Measurements from ENCODE around the gene KISS1. TPM values are rescaled to one million over a fixed set of nuclear protein-coding genes. Genes with fewer than 3 reads are reported as not detected.

The KISS1 gene
- total RNA-seq, 2 donors from 2014 or later = not detected

- H3K4me1 ChIP-seq = peaks cover 12% of the 10 kb centered on the region
- 93 to 94% methylated on average over 2 of the region's 2 CpGs for WGBS, 2 donors
- TF ChIP-seq POLR2A (IDR thresholded peaks at IDR 0.05) = no peak
- TF ChIP-seq CTCF (IDR thresholded peaks at IDR 0.05) = no peak
- H3K9me3 ChIP-seq = no peaks in the 10 kb centered on the region
- peaks cover 0 to 6% of the 10 kb centered on the region in 2 donors for H3K36me3 ChIP-seq (replicated peaks in 1 of 2; ENCODE audit: insufficient read depth in 1 of 2, low read depth in 2 of 2)
- intact Hi-C loops (cut with DNase I) = no loop called here
- ATAC-seq (no peak), DNase-seq (no peak)
- H3K4me3 ChIP-seq = no peak overlapping the region
- H3K27ac ChIP-seq = no peak overlapping the region
- no peaks in the 10 kb centered on the region for H3K27me3 ChIP-seq
Measured at GRCh38 chr1:204227351-204227750, 31.1 kb upstream of the KISS1 start.

- no peaks in the 10 kb centered on the region for H3K9me3 ChIP-seq
- H3K4me1 ChIP-seq = peaks cover 12% of the 10 kb centered on the region
- H3K27me3 ChIP-seq = no peaks in the 10 kb centered on the region
- intact Hi-C loops (cut with DNase I) = no loop called here
- peak in 1 of 4 donors; percentile 20 for DNase-seq
- 74 to 90% methylated on average over 14 to 16 of the region's 16 CpGs for WGBS, 2 donors
- TF ChIP-seq POLR2A (IDR thresholded peaks at IDR 0.05) = no peak
- TF ChIP-seq CTCF (IDR thresholded peaks at IDR 0.05) = no peak
- H3K4me3 ChIP-seq = no peak overlapping the region
- H3K27ac ChIP-seq = peak overlapping the region in 2 of 4 donors; percentile 31 to 63
- peak; percentile 58 for ATAC-seq
- H3K36me3 ChIP-seq (replicated peaks in 1 of 2; ENCODE audit: insufficient read depth in 1 of 2, low read depth in 2 of 2) = peaks cover 0 to 2% of the 10 kb centered on the region in 2 donors
Measured at GRCh38 chr1:204225841-204226735, 29.8 kb upstream of the KISS1 start.

- Histone ChIP-seq H3K27ac (no peak overlapping the region), H3K9me3 (no peaks in the 10 kb centered on the region), H3K4me1 (peaks cover 12% of the 10 kb centered on the region), H3K4me3 (no peak overlapping the region), H3K36me3 (replicated peaks in 1 of 2; ENCODE audit: insufficient read depth in 1 of 2, low read depth in 2 of 2) (peaks cover 0 to 2% of the 10 kb centered on the region in 2 donors), H3K27me3 (no peaks in the 10 kb centered on the region)
- DNase-seq (no peak), ATAC-seq (no peak)
- 81 to 82% methylated on average over 8 of the region's 8 CpGs for WGBS, 2 donors
- intact Hi-C loops (cut with DNase I) = no loop called here
- TF ChIP-seq CTCF (IDR thresholded peaks at IDR 0.05) (no peak), POLR2A (IDR thresholded peaks at IDR 0.05) (no peak)
Measured at GRCh38 chr1:204224655-204225054, 28.4 kb upstream of the KISS1 start.

DNA sequence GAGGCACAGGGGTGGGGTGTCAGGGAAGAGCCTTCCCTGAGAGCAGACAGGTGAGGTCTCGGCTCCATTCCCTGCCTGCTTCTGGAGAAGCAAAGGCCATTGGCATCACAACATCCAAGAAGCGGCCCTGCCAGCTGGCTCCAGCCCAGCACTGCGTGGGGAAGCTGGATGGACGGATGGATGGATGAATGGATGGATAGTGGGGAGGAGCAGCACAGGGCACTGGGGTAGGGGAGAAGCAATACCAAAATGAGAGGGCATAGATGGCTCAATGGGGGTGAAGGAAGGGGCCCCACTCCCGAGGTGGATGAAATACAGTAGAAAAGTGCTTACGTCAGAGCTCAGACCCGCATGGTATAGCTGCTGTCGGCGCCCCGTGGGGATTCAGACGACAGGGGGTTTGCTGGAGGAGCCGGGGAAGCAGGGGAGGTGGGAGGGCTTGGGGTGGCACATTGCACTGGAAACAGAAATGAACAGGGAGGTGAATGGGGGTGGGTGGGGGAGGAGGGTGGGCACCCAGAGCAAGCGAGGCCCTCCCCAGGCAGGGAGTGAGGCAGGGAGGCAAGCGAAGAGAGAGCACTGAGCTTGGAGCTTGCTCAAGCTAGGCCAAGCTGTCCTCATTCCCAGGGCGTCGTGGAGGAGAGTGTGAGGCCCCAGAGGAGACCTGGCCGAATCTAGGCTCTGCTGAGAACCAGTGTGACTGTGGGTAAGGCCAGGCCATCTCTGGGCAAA is 27.0 kb upstream of the KISS1 start:
- Histone ChIP-seq H3K27ac (no peak overlapping the region), H3K27me3 (no peaks in the 10 kb centered on the region), H3K4me1 (peaks cover 12% of the 10 kb centered on the region), H3K36me3 (replicated peaks in 1 of 2; ENCODE audit: insufficient read depth in 1 of 2, low read depth in 2 of 2) (peaks cover 0 to 2% of the 10 kb centered on the region in 2 donors), H3K9me3 (no peaks in the 10 kb centered on the region), H3K4me3 (no peak overlapping the region)
- DNase-seq (no peak), ATAC-seq (no peak)
- intact Hi-C loops (cut with DNase I) = no loop called here
- no peak for TF ChIP-seq POLR2A (IDR thresholded peaks at IDR 0.05)
- no peak for TF ChIP-seq CTCF (IDR thresholded peaks at IDR 0.05)
- WGBS, 2 donors = 83 to 88% methylated on average over 17 of the region's 17 CpGs

Data from body of pancreas (tissue), 4 donors.